Measurements from ENCODE around the gene UNC13A. TPM values are rescaled to one million over a fixed set of nuclear protein-coding genes. Genes with fewer than 3 reads are reported as not detected.

The UNC13A gene
- total RNA-seq, 1 donor = under 0.01 TPM

GRCh38 chr19:17685451-17686022 lies 2.6 kb downstream of the UNC13A start:
- H3K4me1 ChIP-seq (ENCODE audit: insufficient read depth, low read length) = peaks cover 12% of the 10 kb centered on the region
- H3K4me3 ChIP-seq (ENCODE audit: low read length) = no peak overlapping the region
- H3K9me3 ChIP-seq (ENCODE audit: low read depth, low read length) = no peaks in the 10 kb centered on the region
- H3K27me3 ChIP-seq (ENCODE audit: insufficient read depth, low read length) = peaks cover 61% of the 10 kb centered on the region

GRCh38 chr19:17684256-17684655 lies 3.9 kb downstream of the UNC13A start:
- Histone ChIP-seq H3K27me3 (ENCODE audit: insufficient read depth, low read length) (peaks cover 62% of the 10 kb centered on the region), H3K4me1 (ENCODE audit: insufficient read depth, low read length) (peaks cover 19% of the 10 kb centered on the region), H3K4me3 (ENCODE audit: low read length) (no peak overlapping the region), H3K9me3 (ENCODE audit: low read depth, low read length) (no peaks in the 10 kb centered on the region)

GRCh38 chr19:17683078-17683477 lies 5.1 kb downstream of the UNC13A start:
- H3K9me3 ChIP-seq (ENCODE audit: low read depth, low read length) = no peaks in the 10 kb centered on the region
- peaks cover 18% of the 10 kb centered on the region for H3K4me1 ChIP-seq (ENCODE audit: insufficient read depth, low read length)
- no peak overlapping the region for H3K4me3 ChIP-seq (ENCODE audit: low read length)
- H3K27me3 ChIP-seq (ENCODE audit: insufficient read depth, low read length) = peaks cover 54% of the 10 kb centered on the region

- Histone ChIP-seq H3K4me3 (ENCODE audit: low read length) (no peak overlapping the region), H3K27me3 (ENCODE audit: insufficient read depth, low read length) (peaks cover 46% of the 10 kb centered on the region), H3K4me1 (ENCODE audit: insufficient read depth, low read length) (peaks cover 10% of the 10 kb centered on the region), H3K9me3 (ENCODE audit: low read depth, low read length) (no peaks in the 10 kb centered on the region)
These were observed 5.9 kb downstream of the UNC13A start for GRCh38 chr19:17682273-17682672.

GRCh38 chr19:17681505-17682125 lies 6.5 kb downstream of the UNC13A start:
- Histone ChIP-seq H3K4me3 (ENCODE audit: low read length) (no peak overlapping the region), H3K4me1 (ENCODE audit: insufficient read depth, low read length) (peaks cover 10% of the 10 kb centered on the region), H3K9me3 (ENCODE audit: low read depth, low read length) (no peaks in the 10 kb centered on the region), H3K27me3 (ENCODE audit: insufficient read depth, low read length) (peaks cover 40% of the 10 kb centered on the region)

GRCh38 chr19:17680230-17680722 lies 7.9 kb downstream of the UNC13A start:
- no peaks in the 10 kb centered on the region for H3K9me3 ChIP-seq (ENCODE audit: low read depth, low read length)
- H3K27me3 ChIP-seq (ENCODE audit: insufficient read depth, low read length) = peaks cover 31% of the 10 kb centered on the region
- peaks cover 7% of the 10 kb centered on the region for H3K4me1 ChIP-seq (ENCODE audit: insufficient read depth, low read length)
- H3K4me3 ChIP-seq (ENCODE audit: low read length) = no peak overlapping the region

GRCh38 chr19:17679526-17680229 lies 8.5 kb downstream of the UNC13A start:
- Histone ChIP-seq H3K4me1 (ENCODE audit: insufficient read depth, low read length) (peaks cover 7% of the 10 kb centered on the region), H3K9me3 (ENCODE audit: low read depth, low read length) (no peaks in the 10 kb centered on the region), H3K27me3 (ENCODE audit: insufficient read depth, low read length) (peaks cover 26% of the 10 kb centered on the region), H3K4me3 (ENCODE audit: low read length) (no peak overlapping the region)

- peaks cover 18% of the 10 kb centered on the region for H3K27me3 ChIP-seq (ENCODE audit: insufficient read depth, low read length)
- H3K9me3 ChIP-seq (ENCODE audit: low read depth, low read length) = no peaks in the 10 kb centered on the region
- peaks cover 7% of the 10 kb centered on the region for H3K4me1 ChIP-seq (ENCODE audit: insufficient read depth, low read length)
- no peak overlapping the region for H3K4me3 ChIP-seq (ENCODE audit: low read length)
These were observed 9.3 kb downstream of the UNC13A start for GRCh38 chr19:17678836-17679235.

- Histone ChIP-seq H3K4me3 (ENCODE audit: low read length) (no peak overlapping the region), H3K4me1 (ENCODE audit: insufficient read depth, low read length) (peaks cover 7% of the 10 kb centered on the region), H3K27me3 (ENCODE audit: insufficient read depth, low read length) (peaks cover 15% of the 10 kb centered on the region), H3K9me3 (ENCODE audit: low read depth, low read length) (no peaks in the 10 kb centered on the region)
These were observed 11.2 kb downstream of the UNC13A start for GRCh38 chr19:17677002-17677401.

- H3K9me3 ChIP-seq (ENCODE audit: low read depth, low read length) = no peaks in the 10 kb centered on the region
- peaks cover 7% of the 10 kb centered on the region for H3K4me1 ChIP-seq (ENCODE audit: insufficient read depth, low read length)
These were observed 11.9 kb downstream of the UNC13A start for GRCh38 chr19:17676295-17676694.

GRCh38 chr19:17673937-17674799 lies 14.0 kb downstream of the UNC13A start:
- Histone ChIP-seq H3K4me1 (ENCODE audit: insufficient read depth, low read length) (no peaks in the 10 kb centered on the region), H3K9me3 (ENCODE audit: low read depth, low read length) (no peaks in the 10 kb centered on the region), H3K4me3 (ENCODE audit: low read length) (no peak overlapping the region), H3K27me3 (ENCODE audit: insufficient read depth, low read length) (no peaks in the 10 kb centered on the region)

More at GRCh38 chr19:17676295-17676694, 11.9 kb downstream of the UNC13A start:
- Histone ChIP-seq H3K4me3 (ENCODE audit: low read length) (no peak overlapping the region), H3K27me3 (ENCODE audit: insufficient read depth, low read length) (peaks cover 11% of the 10 kb centered on the region)

- Histone ChIP-seq H3K27me3 (ENCODE audit: insufficient read depth, low read length) (no peaks in the 10 kb centered on the region), H3K4me1 (ENCODE audit: insufficient read depth, low read length) (no peaks in the 10 kb centered on the region), H3K9me3 (ENCODE audit: low read depth, low read length) (no peaks in the 10 kb centered on the region), H3K4me3 (ENCODE audit: low read length) (no peak overlapping the region)
These were observed 16.2 kb downstream of the UNC13A start for GRCh38 chr19:17671906-17672305.

GRCh38 chr19:17669419-17669818 lies 18.7 kb downstream of the UNC13A start:
- no peaks in the 10 kb centered on the region for H3K4me1 ChIP-seq (ENCODE audit: insufficient read depth, low read length)
- H3K9me3 ChIP-seq (ENCODE audit: low read depth, low read length) = no peaks in the 10 kb centered on the region
- H3K4me3 ChIP-seq (ENCODE audit: low read length) = no peak overlapping the region
- no peaks in the 10 kb centered on the region for H3K27me3 ChIP-seq (ENCODE audit: insufficient read depth, low read length)

- Histone ChIP-seq H3K4me3 (ENCODE audit: low read length) (no peak overlapping the region), H3K9me3 (ENCODE audit: low read depth, low read length) (no peaks in the 10 kb centered on the region), H3K27me3 (ENCODE audit: insufficient read depth, low read length) (no peaks in the 10 kb centered on the region), H3K4me1 (ENCODE audit: insufficient read depth, low read length) (no peaks in the 10 kb centered on the region)
These were observed 23.1 kb downstream of the UNC13A start for GRCh38 chr19:17665058-17665457.

- H3K4me1 ChIP-seq (ENCODE audit: insufficient read depth, low read length) = no peaks in the 10 kb centered on the region
- H3K4me3 ChIP-seq (ENCODE audit: low read length) = no peak overlapping the region
- H3K27me3 ChIP-seq (ENCODE audit: insufficient read depth, low read length) = no peaks in the 10 kb centered on the region
- H3K9me3 ChIP-seq (ENCODE audit: low read depth, low read length) = no peaks in the 10 kb centered on the region
These were observed 28.2 kb downstream of the UNC13A start for GRCh38 chr19:17659996-17660395.
